ENCODE results near the gene GALNT2. TPM values are rescaled to one million over a fixed set of nuclear protein-coding genes. Genes with fewer than 3 reads are reported as not detected.

Gene GALNT2
- total RNA-seq, 1 donor from 2014 or later, result 58.0 TPM

- Mint-ChIP-seq H3K4me3 (no peak overlapping the region), H3K4me1 (peaks cover 61% of the 10 kb centered on the region), H3K9me3 (no peaks in the 10 kb centered on the region), H3K27ac (ENCODE audit: unreplicated experiment) (no peak overlapping the region), H3K27me3 (ENCODE audit: low read depth) (no peaks in the 10 kb centered on the region), H3K36me3 (ENCODE audit: low read depth) (no peaks in the 10 kb centered on the region)
- TF ChIP-seq, protein P1, sequence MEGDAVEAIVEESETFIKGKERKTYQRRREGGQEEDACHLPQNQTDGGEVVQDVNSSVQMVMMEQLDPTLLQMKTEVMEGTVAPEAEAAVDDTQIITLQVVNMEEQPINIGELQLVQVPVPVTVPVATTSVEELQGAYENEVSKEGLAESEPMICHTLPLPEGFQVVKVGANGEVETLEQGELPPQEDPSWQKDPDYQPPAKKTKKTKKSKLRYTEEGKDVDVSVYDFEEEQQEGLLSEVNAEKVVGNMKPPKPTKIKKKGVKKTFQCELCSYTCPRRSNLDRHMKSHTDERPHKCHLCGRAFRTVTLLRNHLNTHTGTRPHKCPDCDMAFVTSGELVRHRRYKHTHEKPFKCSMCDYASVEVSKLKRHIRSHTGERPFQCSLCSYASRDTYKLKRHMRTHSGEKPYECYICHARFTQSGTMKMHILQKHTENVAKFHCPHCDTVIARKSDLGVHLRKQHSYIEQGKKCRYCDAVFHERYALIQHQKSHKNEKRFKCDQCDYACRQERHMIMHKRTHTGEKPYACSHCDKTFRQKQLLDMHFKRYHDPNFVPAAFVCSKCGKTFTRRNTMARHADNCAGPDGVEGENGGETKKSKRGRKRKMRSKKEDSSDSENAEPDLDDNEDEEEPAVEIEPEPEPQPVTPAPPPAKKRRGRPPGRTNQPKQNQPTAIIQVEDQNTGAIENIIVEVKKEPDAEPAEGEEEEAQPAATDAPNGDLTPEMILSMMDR (conservative IDR thresholded peaks at IDR 0.05), result no peak
- DNase-seq (ENCODE audit: low read depth, low spot score), result no peak
These were observed 71.7 kb downstream of the GALNT2 start for GRCh38 chr1:230138561-230139239.

GRCh38 chr1:230139315-230139714 lies 72.3 kb downstream of the GALNT2 start:
- no peak overlapping the region for H3K4me3 Mint-ChIP-seq
- DNase-seq (ENCODE audit: low read depth, low spot score), result no peak
- H3K36me3 Mint-ChIP-seq (ENCODE audit: low read depth), result no peaks in the 10 kb centered on the region
- TF ChIP-seq, protein P1 (conservative IDR thresholded peaks at IDR 0.05), result no peak
- H3K4me1 Mint-ChIP-seq, result peaks cover 66% of the 10 kb centered on the region
- H3K27me3 Mint-ChIP-seq (ENCODE audit: low read depth), result no peaks in the 10 kb centered on the region
- H3K27ac Mint-ChIP-seq (ENCODE audit: unreplicated experiment), result no peak overlapping the region
- H3K9me3 Mint-ChIP-seq, result no peaks in the 10 kb centered on the region

DNA sequence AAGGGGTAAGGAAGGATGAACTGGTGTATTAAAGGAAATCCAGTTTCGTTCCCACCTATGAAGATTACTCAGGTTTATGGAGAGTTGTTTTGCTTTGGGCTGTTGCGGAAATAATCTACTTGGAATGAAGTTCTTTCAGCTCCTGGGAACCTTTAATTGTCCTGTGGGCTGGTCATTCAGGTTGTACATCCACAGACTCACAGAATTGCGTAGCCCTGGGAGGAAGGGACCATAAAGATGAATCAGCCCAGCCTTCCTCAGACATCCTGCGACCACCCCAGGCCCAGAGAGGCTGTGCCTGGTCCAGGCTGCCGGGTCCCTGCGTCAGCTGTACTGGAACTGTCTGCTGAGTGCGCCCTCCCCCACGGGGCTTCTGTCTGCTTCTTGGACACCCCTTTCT lies 72.7 kb downstream of the GALNT2 start:
- H3K4me1 Mint-ChIP-seq, result peaks cover 67% of the 10 kb centered on the region
- H3K36me3 Mint-ChIP-seq (ENCODE audit: low read depth), result no peaks in the 10 kb centered on the region
- H3K27me3 Mint-ChIP-seq (ENCODE audit: low read depth), result no peaks in the 10 kb centered on the region
- no peak overlapping the region for H3K27ac Mint-ChIP-seq (ENCODE audit: unreplicated experiment)
- TF ChIP-seq, protein P1 (conservative IDR thresholded peaks at IDR 0.05), result no peak
- H3K9me3 Mint-ChIP-seq, result no peaks in the 10 kb centered on the region
- no peak for DNase-seq (ENCODE audit: low read depth, low spot score)
- H3K4me3 Mint-ChIP-seq, result no peak overlapping the region

DNA sequence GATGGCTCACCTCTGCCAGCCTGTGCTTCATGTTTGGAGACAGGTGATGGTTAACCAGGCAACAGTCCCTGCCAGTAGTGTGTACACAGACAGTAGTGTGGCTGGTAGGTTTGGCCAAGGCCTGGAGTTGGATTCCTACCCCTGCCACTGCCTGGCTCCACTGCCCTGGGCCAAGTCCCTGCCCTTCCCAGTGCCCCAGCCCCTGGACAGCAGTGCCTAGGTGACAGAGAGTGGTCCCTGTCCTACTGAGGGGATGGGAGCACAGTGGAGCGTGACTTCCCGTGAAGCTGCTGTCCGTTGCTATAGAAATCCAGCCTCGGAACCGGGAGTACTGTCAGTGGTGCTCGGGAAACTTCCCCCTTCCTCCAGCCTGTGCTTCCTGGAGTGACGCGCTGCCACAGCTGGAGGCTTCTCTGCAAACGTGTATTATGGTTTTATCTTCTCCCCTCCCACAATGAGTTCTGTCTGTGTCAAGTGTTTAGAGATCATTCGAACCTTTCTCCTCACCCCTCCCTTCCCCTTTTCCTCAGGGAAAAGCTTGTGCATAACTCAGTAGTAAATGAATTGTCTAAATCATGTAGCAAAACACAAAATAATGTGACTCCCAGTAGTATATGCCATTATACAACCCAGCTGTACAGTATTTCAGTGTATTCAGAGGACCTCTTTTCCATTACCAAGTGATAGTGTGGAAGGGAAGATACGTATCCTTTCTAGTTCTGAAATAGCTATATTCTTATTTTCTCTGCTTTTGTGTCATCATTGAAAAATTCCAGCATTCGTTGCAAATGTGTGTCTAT lies 73.4 kb downstream of the GALNT2 start:
- no peak overlapping the region for H3K4me3 Mint-ChIP-seq
- TF ChIP-seq, protein P1 (conservative IDR thresholded peaks at IDR 0.05), result no peak
- H3K9me3 Mint-ChIP-seq, result no peaks in the 10 kb centered on the region
- peak overlapping the region; percentile 55 for H3K27ac Mint-ChIP-seq (ENCODE audit: unreplicated experiment)
- peaks cover 66% of the 10 kb centered on the region for H3K4me1 Mint-ChIP-seq
- DNase-seq (ENCODE audit: low read depth, low spot score), result no peak
- no peaks in the 10 kb centered on the region for H3K36me3 Mint-ChIP-seq (ENCODE audit: low read depth)
- H3K27me3 Mint-ChIP-seq (ENCODE audit: low read depth), result no peaks in the 10 kb centered on the region

DNA sequence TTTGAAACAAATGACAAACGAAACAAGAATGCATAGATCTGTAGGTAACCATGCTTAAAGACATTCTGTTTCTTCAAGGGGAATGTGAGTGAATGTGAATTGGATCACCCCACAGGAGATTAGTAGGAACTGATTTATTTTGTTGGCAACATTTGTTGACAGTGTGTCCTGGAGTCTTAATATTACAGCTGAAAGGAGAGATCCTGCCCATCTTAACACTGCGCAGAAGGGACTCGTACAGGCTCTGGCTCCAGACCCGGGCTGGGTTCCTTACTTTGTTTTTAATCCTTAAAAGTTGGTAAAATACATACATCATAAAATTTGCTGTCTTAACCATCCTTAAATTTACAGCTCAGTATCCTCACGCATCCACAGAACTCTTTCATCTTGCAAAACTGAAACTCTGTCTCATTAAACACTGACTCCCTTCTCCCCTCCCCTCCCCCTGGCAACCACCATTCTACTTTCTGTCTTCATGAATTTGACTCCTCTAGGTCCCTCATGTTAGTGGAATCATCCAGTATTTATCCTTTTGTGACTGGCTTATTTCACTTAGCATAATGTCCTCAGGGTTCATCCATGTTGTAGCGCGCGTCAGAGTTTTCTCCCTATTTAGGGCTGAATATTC lies 74.1 kb downstream of the GALNT2 start:
- H3K4me3 Mint-ChIP-seq, result no peak overlapping the region
- no peak overlapping the region for H3K27ac Mint-ChIP-seq (ENCODE audit: unreplicated experiment)
- no peaks in the 10 kb centered on the region for H3K9me3 Mint-ChIP-seq
- TF ChIP-seq, protein P1 (conservative IDR thresholded peaks at IDR 0.05), result no peak
- no peaks in the 10 kb centered on the region for H3K36me3 Mint-ChIP-seq (ENCODE audit: low read depth)
- H3K4me1 Mint-ChIP-seq, result peaks cover 71% of the 10 kb centered on the region
- DNase-seq (ENCODE audit: low read depth, low spot score), result no peak
- no peaks in the 10 kb centered on the region for H3K27me3 Mint-ChIP-seq (ENCODE audit: low read depth)

Measured in neural crest cell (in vitro differentiated cells).